HG03378 (cell line): Measurements from ENCODE around the gene EGFL8.

Experiments used
- ATAC-seq: cut with Tn5 transposase; IDR thresholded peaks from one replicate; pipeline ENCODE4 v1.9.1; 2021; ENCODE audit warnings: mild to moderate bottlenecking, moderate library complexity; ENCODE audit not compliant: unreplicated experiment

Gene EGFL8

GRCh38 chr6:32146287-32146686 lies 18.1 kb upstream of the EGFL8 start:
- no peak for ATAC-seq

- no peak for ATAC-seq
Measured at GRCh38 chr6:32146687-32147086, 17.7 kb upstream of the EGFL8 start.

GRCh38 chr6:32147401-32148132 lies 16.8 kb upstream of the EGFL8 start:
- ATAC-seq, result no peak

DNA sequence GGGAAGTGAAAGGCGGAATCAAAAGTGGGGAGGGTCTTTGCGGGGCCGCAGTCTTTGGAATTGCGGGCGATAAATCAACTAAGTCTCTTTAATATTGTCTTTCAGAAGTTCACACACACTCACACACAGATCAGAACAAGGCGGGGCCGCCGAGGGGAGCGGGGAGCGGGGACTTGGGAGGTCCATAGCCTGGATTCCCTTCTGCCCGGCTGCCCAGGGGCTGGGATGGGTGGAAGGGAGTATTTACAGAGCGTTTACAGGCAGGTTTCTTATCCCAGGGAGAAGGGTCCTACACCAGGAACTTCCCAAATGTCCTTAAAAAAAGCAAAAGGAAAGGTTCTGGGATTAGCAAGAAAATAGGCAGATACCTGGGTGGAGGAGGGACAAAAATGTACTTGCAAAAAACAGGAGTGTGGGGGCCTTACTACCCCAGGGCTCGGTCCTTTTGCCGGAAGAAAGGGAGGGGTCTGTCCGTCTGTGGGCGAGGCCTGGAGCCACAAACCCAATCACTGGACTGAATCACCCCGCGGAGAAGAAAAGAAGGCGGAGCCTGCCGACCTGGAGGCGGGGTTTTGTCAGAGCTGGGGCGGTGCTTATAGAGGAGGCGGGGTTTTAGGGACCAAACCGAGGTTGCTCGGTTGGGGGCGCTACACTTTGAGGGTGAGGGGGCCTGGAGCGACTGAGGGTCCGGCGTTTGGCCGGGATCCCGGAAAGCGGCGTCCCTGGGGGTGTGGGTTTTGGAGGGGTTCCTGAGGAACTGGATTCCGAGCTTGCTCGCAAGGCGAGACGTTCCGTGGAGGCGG lies 15.9 kb upstream of the EGFL8 start:
- no peak for ATAC-seq

GRCh38 chr6:32149092-32149755 lies 15.2 kb upstream of the EGFL8 start:
- no peak for ATAC-seq

- ATAC-seq, result no peak
Measured at GRCh38 chr6:32149932-32150870, 14.2 kb upstream of the EGFL8 start.

- no peak for ATAC-seq
Measured at GRCh38 chr6:32151181-32151862, 13.1 kb upstream of the EGFL8 start.

DNA sequence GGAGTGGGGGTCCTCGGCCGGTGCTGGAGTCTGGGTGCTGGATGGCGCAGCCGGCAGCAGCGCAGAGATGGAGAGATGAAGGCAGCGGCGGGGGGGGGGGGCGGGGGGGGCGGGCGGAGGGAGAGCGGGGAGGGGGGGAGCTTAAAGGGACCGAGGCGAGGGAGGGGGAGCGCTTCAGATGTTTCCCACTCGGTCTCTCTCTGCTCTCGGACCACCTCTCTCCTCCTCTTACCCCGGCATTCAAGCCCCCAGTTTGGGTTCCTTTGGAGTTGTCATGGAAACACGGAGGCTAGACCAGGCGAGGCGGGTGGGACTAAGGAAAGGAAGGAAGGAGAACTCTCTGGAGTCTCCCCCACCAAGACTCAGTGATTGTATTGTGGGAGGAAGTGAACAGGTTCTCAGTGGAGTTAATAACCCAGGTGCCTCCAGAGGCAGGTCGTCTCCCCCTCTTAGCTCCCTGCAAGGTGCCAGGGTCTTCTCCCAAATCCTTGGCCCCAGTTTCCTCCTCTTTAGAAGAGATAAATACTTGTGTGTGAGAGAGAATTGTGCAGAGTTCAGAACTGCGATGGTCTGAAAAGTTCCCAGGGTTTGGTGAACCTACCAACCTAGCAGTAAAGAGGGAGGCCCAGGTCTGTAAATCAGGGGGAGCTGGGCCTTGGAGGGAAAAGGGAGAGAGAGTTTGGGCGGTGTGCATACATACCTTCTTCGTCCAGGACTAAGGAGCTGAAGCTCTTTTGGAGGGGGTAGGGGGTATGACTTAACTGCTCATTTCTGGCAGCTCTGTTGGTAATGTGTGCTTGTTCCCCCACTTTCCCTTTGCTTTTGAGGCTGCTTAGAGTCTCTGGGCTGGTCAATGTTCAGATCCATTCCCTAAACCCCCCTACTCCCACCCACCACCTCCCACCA lies 12.3 kb upstream of the EGFL8 start, which contains the start of gene PRRT1:
Gene PRRT1, minus strand, starts transcription at position 77 of the 906 bp plus-strand sequence. CDS start 112 bp downstream, outside the sequence.
- ATAC-seq, result no peak

DNA sequence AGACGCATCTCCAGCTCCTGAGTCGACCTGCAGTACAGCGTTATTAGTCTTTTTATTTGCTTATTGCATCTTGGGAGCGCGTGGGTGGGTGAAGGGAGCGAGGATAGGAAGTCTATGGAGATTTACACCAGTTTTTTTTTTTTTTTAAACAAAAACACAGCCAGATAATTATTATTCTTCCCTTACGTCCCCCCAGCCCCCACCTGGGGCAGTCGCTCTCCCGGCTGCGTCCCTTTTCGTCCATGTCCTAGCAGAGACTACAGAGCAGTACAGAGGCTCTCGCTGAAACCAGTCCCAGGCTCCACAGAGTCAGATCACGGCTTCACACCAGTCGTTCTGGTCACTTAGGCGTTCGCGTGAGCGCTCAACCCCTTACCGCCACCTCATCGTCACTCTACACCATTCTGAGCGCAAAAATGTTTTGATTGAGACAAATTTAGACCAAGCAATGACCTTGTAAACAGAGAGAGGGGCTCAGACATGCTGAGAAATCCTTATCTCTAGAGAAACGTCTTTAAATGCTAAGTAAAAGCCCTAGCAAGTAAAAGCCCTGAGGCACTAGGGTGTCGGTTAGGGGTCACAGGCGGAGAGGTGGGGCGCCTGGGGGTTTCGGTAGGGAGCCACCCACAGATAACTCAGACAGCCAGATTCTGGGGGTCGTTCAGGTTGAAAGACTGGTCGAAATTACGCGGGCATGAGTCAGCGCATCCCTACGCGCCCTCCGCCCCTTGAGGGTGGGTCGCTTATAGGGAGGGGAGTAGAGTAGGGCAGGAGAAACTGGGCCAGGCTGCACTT lies 11.4 kb upstream of the EGFL8 start:
- no peak for ATAC-seq

DNA sequence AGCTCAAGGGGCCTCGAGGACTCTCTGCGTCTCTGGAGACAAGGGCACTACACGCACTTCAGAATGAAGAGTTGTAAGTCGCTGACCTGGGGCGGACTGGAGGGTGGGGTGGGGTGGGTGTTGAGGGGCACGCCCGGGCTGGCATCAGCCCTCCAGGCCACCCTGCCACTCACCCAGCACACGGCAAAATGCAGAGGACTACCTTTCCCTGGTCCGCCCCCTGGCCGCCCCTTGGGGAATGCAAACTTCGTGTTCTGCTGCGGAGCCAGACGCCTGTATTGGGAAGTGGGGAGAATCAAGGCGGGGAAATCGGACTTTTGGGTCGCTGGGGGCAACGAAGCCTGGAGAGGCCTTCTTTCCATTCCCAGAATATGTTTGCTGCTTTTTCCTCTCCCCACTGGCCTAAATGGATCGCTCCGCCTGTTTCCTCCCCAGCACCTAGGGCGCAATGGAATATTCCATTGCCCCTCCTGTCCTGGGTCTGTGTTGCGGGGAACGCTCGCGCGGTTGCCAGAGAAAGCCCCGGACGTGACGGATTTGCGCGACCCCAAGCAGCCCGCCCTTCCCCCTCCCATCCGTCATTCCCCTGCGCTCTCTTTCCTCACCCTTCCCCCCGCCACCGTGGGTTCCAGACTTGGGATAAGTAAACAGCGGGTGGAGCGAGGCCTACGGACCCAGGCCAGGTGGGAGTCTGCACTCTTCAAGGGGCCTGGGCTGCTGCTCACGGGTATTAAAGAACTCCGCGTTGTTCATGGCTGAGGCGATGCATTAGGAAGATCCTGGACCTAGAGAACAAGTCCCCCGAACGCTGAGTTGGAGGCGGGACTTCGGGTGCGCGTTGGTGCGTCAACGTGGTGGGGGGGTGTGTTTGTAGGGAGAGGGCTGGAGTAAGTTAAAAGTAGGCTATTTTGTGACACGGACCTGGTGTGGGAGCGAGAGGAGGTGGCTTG lies 10.6 kb upstream of the EGFL8 start, which contains the start of gene PPT2:
Gene PPT2, plus strand, starts transcription at position 578 of the 950 bp plus-strand sequence. CDS start 454 bp downstream, outside the sequence.
- ATAC-seq, result no peak

DNA sequence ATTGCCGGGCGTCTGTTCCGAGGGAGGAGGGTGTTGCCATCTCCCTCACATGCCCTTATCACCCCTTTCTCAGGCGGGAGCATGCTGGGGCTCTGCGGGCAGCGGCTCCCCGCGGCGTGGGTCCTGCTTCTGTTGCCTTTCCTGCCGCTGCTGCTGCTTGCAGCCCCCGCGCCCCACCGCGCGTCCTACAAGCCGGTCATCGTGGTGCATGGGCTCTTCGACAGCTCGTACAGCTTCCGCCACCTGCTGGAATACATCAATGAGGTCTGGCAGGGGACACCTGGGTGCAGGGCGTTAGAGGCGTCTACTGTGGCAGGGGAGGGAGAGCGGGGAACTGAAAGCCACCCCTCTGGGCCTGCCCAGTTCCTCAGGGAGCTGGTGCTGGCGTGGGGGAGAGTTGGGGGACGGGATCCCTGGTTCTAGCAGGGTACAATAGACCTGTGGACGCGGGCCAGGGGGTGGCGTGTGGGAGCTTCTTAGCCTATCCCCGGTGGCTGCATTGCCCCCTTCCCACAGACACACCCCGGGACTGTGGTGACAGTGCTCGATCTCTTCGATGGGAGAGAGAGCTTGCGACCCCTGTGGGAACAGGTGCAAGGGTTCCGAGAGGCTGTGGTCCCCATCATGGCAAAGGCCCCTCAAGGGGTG lies 9.8 kb upstream of the EGFL8 start:
- no peak for ATAC-seq

DNA sequence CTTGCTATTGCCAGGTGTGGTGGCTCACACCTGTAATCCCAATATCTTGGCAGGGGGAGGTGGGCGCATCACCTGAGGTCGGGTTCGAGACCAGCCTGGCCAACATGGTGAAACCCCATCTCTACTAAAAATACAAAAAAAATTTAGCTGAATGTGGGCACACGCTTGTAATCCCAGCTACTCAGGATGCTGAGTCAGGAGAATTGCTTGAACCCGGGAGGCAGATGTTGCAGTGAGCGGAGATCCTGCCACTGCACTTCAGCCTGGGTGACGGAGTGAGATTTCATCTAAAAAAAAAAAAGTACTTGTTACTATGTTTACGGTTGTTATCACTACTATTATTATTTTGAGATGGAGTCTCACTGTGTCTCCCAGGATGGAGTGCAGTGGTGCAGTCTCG lies 7.5 kb upstream of the EGFL8 start:
- ATAC-seq, result no peak

GRCh38 chr6:32158052-32158451 lies 6.3 kb upstream of the EGFL8 start:
- no peak for ATAC-seq

GRCh38 chr6:32163559-32164258 lies 686 bp upstream of the EGFL8 start:
- no peak for ATAC-seq

DNA sequence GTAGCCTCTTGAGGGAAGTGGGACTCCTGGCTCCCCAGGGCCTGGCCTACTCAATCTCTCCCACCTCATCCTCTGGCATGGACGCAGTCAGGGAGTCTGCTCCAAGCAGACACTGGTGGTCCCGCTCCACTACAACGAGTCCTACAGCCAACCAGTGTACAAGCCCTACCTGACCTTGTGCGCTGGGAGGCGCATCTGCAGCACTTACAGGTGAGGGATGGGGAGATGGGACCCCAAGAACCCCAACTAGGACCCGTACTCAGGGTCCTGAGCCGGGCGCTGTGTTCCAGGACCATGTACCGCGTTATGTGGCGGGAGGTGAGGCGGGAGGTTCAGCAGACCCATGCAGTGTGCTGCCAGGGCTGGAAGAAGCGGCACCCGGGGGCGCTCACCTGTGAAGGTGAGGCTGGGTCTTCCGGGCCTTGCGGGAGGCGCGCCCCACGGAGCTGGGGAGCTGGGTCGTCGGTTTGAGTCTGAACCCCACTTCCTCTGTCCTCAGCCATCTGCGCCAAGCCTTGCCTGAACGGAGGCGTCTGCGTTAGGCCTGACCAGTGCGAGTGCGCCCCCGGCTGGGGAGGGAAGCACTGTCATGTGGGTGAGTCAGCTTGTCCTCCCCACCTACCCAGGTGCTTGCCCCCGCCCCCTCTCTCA lies 2.1 kb downstream of the EGFL8 start:
- no peak for ATAC-seq
